HL-60 (cell line): ENCODE measurements around the gene CDHR1.
A peak's percentile ranks its signal among the peaks of the same experiment; 100 is the strongest.
"Not testable (repeated sequence)": the region's sequence is repeated elsewhere in the genome, so short reads cannot be mapped to it uniquely, and the experiment has no call there.

Experiments used
- DNase-seq, 2 experiments: peaks; one replicate each; pipeline ENCODE4 v3.0.0-alpha.2; 2010 to 2020; ENCODE audit warnings: low read depth in 1 of 2, low spot score in 1 of 2
- H3K27ac ChIP-seq: fragments of 250-450 bp; sonication (Bioruptor Pico); replicated peaks from 2 replicates; pipeline ENCODE4 v1.5.1; 2020; ENCODE audit warnings: mild to moderate bottlenecking, moderate library complexity
- H3K27me3 ChIP-seq: fragments of 250-450 bp; sonication (Bioruptor Pico); 2 replicates; pipeline ENCODE4 v1.5.1; 2021; ENCODE audit warnings: mild to moderate bottlenecking, moderate library complexity; ENCODE audit not compliant: insufficient read depth, poor library complexity, severe bottlenecking
- H3K4me3 ChIP-seq: replicated peaks from 2 replicates; pipeline ENCODE4 v1.5.1; 2011; ENCODE audit warnings: mild to moderate bottlenecking, control low read depth, low read length; ENCODE audit not compliant: insufficient read depth
- GABPA ChIP-seq: IDR thresholded peaks from 2 replicates; pipeline ENCODE4 v1.6.1; 2012; ENCODE audit warnings: low read depth
- POLR2AphosphoS5 ChIP-seq: IDR thresholded peaks from 2 replicates; pipeline ENCODE4 v1.6.1; 2012; ENCODE audit warnings: low read depth
- SPI1 ChIP-seq: IDR thresholded peaks from 2 replicates; pipeline ENCODE4 v1.6.1; 2012; ENCODE audit warnings: low read depth, mild to moderate bottlenecking, borderline replicate concordance
- long read RNA-seq: library from polyadenylated mRNA; unstranded; transcript quantifications from one replicate; pipeline ENCODE4 v2.0.0, GENCODE V29; 2020
- TF ChIP-seq, protein P1 (sequence below): IDR thresholded peaks from one replicate; pipeline ENCODE4 v1.5.1; 2011; ENCODE audit warnings: low read length, control low read depth, inconsistent platforms; ENCODE audit not compliant: insufficient read depth
- TF ChIP-seq, protein P2 (sequence below): IDR thresholded peaks from 2 replicates; pipeline ENCODE4 v1.6.1; 2012; ENCODE audit warnings: low read depth; ENCODE audit not compliant: insufficient replicate concordance

The CDHR1 gene
- long read RNA-seq, result 0 reads

DNA sequence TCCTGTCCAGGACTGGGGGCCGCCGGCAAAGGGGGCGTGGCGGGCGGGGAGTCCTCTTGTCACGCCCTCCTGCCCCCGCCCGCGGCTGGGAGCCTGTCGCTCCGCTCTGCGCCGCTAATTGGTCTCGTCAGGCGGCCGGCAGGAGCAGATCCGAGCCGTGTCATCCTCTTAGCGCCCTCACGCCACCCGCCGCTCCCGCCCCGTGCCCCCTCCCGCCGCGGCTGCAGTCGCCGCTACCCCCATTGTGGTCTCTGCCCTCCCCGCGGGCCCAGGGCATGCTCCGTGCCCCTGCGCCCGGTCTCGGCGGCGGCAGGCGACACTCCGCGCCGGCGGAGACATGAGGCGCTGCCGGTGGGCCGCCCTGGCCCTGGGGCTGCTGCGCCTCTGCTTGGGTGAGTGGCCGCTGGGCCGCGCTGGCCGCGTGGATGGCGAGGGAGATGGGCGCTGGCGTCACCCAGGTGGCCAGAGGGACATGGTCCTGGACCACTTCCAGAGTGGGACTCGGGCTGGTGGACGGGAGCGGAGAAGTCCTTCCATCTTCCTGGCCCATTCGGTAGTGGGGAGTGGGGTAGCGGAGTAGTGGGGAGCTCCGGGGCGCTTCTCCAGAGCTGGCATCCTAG, at the start of gene CDHR1:
Gene CDHR1, plus strand, starts transcription at position 114 of the 620 bp plus-strand sequence. Its CDS starts 224 bp downstream, at position 338.
- Histone ChIP-seq H3K27ac (no peak within 1 kb of the TSS), H3K4me3 (no peak within 1 kb of the TSS; the same call in 1 of the 2 replicates)

DNA sequence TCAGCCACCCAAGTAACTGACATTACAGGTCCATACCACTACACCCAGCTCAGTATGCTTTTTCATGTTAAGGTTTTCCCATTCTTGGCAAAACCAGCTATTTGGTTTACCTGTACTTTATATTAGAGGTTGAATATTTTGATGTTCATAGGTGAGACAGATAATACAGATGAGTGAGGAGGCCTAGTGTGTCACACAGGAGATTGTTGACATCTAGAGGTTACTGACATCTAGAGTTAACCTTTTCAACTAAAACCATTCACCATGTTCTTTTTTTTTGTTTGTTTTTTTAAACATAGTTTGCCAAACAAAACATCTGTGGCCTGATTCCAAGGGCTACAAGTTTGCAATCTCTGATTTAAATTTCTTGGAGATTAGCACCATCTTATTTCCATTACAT, 47.0 kb upstream of the CDHR1 start:
- no peak for DNase-seq
- no peak overlapping the region for H3K4me3 ChIP-seq
- no peaks in the 10 kb centered on the region for H3K27me3 ChIP-seq
- no peak overlapping the region for H3K27ac ChIP-seq
- TF ChIP-seq SPI1, result no peak
- TF ChIP-seq GABPA, result no peak
- TF ChIP-seq POLR2AphosphoS5, result no peak
- TF ChIP-seq, protein P1, sequence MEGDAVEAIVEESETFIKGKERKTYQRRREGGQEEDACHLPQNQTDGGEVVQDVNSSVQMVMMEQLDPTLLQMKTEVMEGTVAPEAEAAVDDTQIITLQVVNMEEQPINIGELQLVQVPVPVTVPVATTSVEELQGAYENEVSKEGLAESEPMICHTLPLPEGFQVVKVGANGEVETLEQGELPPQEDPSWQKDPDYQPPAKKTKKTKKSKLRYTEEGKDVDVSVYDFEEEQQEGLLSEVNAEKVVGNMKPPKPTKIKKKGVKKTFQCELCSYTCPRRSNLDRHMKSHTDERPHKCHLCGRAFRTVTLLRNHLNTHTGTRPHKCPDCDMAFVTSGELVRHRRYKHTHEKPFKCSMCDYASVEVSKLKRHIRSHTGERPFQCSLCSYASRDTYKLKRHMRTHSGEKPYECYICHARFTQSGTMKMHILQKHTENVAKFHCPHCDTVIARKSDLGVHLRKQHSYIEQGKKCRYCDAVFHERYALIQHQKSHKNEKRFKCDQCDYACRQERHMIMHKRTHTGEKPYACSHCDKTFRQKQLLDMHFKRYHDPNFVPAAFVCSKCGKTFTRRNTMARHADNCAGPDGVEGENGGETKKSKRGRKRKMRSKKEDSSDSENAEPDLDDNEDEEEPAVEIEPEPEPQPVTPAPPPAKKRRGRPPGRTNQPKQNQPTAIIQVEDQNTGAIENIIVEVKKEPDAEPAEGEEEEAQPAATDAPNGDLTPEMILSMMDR, result no peak
- TF ChIP-seq, protein P2, sequence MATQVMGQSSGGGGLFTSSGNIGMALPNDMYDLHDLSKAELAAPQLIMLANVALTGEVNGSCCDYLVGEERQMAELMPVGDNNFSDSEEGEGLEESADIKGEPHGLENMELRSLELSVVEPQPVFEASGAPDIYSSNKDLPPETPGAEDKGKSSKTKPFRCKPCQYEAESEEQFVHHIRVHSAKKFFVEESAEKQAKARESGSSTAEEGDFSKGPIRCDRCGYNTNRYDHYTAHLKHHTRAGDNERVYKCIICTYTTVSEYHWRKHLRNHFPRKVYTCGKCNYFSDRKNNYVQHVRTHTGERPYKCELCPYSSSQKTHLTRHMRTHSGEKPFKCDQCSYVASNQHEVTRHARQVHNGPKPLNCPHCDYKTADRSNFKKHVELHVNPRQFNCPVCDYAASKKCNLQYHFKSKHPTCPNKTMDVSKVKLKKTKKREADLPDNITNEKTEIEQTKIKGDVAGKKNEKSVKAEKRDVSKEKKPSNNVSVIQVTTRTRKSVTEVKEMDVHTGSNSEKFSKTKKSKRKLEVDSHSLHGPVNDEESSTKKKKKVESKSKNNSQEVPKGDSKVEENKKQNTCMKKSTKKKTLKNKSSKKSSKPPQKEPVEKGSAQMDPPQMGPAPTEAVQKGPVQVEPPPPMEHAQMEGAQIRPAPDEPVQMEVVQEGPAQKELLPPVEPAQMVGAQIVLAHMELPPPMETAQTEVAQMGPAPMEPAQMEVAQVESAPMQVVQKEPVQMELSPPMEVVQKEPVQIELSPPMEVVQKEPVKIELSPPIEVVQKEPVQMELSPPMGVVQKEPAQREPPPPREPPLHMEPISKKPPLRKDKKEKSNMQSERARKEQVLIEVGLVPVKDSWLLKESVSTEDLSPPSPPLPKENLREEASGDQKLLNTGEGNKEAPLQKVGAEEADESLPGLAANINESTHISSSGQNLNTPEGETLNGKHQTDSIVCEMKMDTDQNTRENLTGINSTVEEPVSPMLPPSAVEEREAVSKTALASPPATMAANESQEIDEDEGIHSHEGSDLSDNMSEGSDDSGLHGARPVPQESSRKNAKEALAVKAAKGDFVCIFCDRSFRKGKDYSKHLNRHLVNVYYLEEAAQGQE, result no peak

More for the DNA sequence above, at the start of gene CDHR1:
- TF ChIP-seq SPI1 (no peak), GABPA (no peak), POLR2AphosphoS5 (no peak)
- TF ChIP-seq, protein P1, result no peak
- TF ChIP-seq, protein P2, result no peak
- H3K27me3 ChIP-seq, result peaks cover 33% of the 10 kb centered on the region
- DNase-seq, result no peak

DNA sequence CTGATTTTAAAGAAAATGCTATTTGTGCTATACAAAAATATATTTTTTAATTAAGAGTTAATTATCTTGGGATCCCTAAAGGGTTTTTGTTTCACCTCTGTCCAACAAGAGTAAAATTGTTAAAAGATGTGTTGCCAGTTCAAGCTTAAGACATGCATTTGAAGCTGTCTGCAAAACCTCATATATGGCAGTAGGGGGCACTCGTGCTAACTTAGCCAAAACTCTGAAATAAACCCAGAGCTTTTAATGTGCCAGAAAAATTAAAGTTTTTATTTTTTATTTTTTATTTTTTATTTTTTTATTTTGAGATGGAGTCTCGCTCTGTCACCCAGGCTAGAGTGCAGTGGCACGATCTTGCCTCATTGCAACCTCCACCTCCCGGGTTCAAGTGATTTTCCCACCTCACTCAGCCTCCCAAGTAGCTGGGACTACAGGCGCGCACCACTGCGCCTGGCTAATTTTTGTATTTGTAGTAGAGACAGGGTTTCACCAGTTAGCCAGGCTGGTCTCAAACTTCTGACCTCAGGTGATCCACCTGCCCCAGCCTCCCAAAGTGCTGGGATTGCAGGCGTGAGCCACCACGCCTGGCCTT, 46.2 kb upstream of the CDHR1 start:
- not testable (repeated sequence) for H3K27me3 ChIP-seq, H3K27ac ChIP-seq, DNase-seq, H3K4me3 ChIP-seq
- TF ChIP-seq, protein P1, result peak; percentile 62

DNA sequence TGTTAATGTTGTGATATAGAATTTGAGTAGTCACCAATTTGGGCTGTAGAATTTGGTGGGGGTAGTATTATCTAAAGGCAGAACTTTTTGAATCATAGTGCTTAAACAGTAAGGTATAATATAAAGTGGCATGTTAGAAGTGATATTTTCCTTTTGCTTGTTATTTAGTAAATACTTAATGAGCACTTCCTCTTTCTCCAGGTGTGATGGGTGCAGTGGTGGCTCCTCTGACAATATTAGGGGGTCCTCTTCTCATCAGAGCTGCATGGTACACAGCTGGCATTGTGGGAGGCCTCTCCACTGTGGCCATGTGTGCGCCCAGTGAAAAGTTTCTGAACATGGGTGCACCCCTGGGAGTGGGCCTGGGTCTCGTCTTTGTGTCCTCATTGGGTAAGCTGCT, 44.5 kb upstream of the CDHR1 start:
- Histone ChIP-seq H3K4me3 (no peak overlapping the region), H3K27ac (no peak overlapping the region), H3K27me3 (no peaks in the 10 kb centered on the region)
- TF ChIP-seq POLR2AphosphoS5 (no peak), SPI1 (peak; percentile 48; the same call in 1 of the 2 replicates), GABPA (no peak)
- TF ChIP-seq, protein P1, result no peak
- TF ChIP-seq, protein P2, result no peak
- no peak for DNase-seq
